HG03139 (cell line): ENCODE measurements around the gene GRB10.
"Not testable (repeated sequence)": the region's sequence is repeated elsewhere in the genome, so short reads cannot be mapped to it uniquely, and the experiment has no call there.

Source experiments
- ATAC-seq: cut with Tn5 transposase; IDR thresholded peaks from one replicate; pipeline ENCODE4 v1.9.1; 2021; ENCODE audit not compliant: unreplicated experiment

Gene GRB10

DNA sequence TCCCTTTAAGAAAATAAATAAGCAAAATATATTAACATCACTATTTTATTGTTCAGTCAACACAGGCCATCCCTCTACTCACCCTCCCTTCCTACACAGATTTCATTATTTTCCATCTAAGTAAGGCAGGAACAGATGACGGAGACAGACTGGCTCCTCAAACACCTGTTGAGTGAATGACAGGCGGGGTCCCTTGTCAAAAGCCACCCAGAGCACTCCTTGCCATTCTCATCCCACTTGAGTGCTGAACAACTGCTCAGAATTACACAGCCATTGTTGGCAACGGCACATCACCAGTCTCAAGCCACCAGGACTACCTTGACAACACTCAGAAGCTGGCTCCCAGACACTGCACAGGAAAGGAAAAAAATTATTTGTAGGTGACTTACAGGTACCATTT is 3.3 kb downstream of the GRB10 start:
- ATAC-seq, result no peak

- ATAC-seq, result no peak
Measured at GRCh38 chr7:50778189-50778588, 4.5 kb downstream of the GRB10 start.

DNA sequence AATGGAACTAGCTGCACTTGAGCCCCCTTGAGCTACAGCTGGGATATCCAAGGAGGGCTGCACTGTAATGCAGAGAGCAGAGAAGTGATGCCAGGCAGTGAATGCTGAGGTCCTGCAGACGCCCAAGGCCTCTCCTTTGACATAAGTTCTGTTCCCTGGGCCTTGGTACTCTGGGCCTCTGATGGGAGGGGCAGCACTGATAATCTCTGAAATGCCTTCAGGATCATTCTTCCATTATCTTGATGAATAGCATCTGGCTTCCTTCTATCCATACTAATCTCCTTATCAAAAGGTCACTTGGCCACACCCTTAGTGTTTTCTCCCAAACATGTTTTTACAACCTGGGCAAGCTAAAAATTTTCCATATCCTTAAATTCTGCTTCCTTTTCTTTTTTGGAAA is 6.9 kb downstream of the GRB10 start:
- no peak for ATAC-seq

DNA sequence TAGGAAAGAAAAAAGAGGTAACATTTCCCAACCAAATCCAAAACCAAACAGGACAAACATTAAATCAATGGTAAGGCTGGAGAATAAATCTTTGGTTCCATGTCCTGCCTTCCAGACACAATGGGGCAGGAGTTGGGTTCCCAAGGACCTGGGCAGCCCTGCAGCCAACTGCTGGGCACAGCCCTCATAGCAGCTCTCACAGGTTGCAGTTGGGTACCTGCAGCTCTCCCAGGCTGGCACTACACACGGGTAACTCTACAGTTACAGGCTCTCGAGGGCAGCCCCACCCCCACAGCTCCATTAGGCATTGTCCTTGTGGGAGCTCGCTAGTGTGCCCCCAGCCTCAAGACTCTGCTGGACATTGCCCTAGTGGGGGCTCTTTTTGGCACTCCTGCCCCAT is 7.5 kb downstream of the GRB10 start:
- no peak for ATAC-seq

DNA sequence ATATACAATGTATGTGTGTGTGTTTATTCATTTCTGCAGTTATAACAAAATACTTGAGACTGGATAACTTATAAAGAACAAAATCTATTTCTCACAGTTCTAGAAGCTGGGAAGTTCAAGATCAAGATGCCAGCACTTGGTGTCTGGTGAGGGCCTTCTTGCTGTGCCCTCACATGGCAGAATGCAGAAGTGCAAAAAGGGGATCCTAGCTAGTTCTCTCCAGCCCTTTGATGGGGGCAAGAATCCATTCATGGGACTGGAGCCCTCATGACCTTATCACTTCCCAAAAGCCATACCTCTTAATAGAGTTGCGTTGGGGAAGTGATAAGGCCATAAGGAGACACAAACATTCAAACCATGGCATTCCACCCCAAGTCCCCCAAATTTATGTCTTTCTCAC is 8.4 kb downstream of the GRB10 start:
- no peak for ATAC-seq

DNA sequence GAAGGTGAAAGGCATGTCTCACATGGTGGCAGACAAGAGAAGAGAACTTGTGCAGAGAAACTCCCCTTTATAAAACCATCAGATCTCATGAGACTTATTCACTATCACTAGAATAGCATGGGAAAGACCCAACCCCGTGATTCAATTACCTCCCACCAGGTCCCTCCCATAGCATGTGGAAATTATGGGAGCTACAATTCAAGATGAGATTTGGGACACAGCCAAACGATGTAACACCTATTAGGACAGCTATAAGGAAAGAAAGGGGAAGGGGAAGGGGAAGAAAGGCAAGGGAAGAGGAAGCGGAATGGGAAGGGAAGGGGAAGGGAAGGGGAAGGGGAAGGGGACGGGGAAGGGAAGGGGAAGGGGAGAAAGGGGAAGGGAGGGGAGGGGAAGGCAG is 9.6 kb downstream of the GRB10 start:
- ATAC-seq, result not testable (repeated sequence)

DNA sequence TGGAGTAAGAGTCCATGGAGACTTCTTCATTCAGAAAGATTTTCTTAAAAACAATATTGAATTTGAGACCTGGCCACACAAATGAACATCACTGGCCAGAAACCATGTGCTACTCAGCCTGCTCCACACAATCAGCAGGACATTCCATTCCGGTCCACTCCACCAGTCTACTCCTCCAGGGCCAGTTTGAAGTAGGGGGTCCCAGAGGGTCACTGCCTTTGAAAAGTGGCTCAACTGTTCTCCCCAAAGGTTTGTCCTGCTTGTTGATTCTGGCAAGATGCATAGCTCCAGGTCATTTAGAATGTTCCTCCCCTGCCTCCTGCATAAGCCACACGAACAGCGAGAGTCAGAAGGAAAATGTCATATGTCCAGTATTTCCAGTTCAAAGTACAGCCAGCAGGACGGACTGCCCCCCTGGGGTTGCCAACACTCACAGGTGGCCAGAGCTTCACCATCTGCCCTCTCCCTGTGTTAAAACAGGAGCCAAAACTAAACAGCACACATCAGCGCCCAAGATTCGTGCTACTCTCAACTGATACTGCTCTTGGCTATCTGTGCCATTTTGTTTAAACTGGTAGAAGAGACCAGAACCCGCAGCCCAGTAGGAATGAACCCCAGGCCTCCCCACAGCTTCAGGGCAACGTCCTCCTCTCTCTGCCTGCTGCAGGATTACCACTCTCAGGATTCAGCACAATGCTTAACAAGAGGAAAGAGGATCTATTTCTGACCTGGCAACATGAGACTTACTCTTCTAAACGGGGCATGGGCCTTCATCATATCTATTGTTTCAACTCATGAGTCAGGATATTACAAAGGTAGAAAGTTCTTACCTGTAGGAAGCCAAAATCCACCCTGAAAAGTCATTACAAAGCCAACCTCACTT is 11.3 kb downstream of the GRB10 start:
- no peak for ATAC-seq

GRCh38 chr7:50768485-50769474 is 13.9 kb downstream of the GRB10 start:
- ATAC-seq, result no peak

GRCh38 chr7:50766849-50767207 is 15.9 kb downstream of the GRB10 start:
- no peak for ATAC-seq

GRCh38 chr7:50766106-50766848 is 16.4 kb downstream of the GRB10 start:
- ATAC-seq, result no peak

DNA sequence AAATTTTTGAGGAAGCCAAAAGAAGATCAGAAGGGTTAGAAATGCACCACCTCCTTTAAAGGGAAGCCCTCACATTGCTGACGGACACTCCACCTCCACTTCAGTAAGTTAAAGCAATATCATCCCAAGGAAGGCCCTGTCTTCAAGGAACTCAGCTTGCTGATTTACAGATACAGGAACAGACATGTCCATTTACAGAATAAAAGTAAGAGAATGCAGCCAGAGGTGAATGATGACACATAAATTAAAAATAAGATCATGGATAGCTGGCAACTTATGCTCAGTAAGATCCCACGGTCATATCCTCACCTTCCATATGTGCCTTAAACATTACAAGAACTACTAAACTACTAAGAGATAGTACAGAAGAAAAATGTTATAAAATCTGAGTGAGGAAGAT is 20.4 kb downstream of the GRB10 start:
- no peak for ATAC-seq

GRCh38 chr7:50761713-50762112 is 21.0 kb downstream of the GRB10 start:
- ATAC-seq, result no peak

DNA sequence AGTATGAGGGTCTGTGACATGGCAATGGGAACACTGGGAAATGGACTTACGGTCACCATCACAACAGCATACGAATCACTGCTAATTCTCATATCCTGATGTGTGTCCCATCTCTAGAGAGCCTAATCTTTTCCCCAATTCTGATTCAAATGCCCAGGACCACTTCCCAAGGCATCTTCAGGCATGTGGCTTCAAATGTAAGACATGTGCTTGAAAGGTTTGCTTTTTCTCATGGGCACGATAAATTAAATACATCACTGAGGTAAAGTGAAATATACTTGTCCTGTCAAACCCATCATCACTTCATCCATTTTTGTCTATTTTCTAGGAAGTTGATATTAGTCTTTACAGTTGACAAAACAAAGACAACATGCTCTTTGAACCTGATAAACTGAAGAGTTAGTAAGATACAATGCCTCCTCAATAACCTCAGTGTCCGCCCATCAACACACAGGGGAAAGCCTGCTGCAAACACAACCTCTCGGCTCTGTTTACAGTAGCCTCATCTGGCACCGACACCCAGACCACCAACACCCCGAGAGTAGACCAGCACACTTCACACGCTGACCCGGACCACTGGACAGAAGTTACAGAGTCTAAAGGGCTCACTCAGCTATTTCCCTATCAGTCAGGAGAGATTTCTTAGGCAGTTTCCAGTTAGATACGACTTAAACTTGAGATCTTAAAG is 24.8 kb downstream of the GRB10 start:
- ATAC-seq, result no peak

- ATAC-seq, result no peak
Measured at GRCh38 chr7:50756180-50756579, 26.5 kb downstream of the GRB10 start.

- ATAC-seq, result no peak
Measured at GRCh38 chr7:50754684-50755083, 28.0 kb downstream of the GRB10 start.

DNA sequence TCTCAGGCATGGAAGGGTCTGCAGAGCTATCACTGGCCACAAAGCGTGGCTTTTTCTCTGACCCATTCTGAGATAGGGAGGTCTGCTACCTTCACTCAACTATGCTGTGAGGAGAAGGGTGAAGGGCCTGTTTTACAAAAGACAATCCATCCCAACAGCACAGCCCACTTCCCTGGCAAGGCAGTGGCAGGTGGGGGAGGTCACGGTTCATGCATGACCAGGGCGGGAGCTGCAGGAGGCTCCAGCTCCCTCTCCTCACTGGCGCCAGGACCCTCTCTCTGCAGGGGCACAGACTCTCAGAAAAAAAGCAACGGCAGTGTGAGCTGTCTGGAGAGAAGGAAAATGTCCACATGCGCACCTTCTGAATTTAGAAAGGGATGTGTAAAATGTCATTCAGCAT is 28.5 kb downstream of the GRB10 start:
- ATAC-seq, result no peak

GRCh38 chr7:50752422-50752821 is 30.3 kb downstream of the GRB10 start:
- ATAC-seq, result no peak

DNA sequence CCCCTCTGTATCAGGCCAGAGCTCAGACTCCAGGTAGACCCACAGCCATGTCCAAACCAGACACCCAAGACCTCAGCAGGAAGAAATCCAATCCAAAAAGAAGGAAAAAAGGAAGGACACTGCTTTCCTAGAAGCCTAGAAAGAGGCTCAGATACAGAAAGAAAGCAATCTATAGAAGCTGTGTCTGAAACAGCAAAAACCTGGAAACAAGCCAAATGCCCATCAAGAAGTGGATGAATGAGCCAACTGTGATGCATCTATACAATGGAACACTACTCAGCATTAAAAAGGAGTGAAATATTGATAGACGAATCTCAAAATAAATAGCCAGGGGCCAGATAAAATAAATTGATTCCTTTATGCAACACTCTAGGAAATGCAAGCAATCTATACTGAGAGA is 31.6 kb downstream of the GRB10 start:
- no peak for ATAC-seq

DNA sequence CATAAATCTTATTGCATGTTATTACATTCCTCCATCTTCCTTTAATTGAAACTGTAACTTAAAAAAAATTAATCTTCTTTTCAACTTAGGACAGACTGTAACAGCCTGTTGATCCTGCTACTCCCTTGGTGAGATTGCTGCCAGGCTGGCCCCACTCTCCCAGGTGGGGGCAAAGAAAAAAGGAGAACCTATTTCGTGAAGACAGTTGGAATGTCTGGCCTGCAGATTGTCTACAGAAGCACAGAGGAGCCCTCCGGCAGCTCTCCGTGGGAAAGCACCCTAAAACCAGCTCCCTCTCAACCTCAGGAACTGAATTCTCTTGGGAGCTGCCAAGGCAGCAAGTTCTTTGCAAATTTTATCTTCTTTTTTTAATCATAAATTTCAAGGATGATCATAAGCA is 32.8 kb downstream of the GRB10 start:
- no peak for ATAC-seq

GRCh38 chr7:50748472-50748871 is 34.2 kb downstream of the GRB10 start:
- ATAC-seq, result no peak

DNA sequence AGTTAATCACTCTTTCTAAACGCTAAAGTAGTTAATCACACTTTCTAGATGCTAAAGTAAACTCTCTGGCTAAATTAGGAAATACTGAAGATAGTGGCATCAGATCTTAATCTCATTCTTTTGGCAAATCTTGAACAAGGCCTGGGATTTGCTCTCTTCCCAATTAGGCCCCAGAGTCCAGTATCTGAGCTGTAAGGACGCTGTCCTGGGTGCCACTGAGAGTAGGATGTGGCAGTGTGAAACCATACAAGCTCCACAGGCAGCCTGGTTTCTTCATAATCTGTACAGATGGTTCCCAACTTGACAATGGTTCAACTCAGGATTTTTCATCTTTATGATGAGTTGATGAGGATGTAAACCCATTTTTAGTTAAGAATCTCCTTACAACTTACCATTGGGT is 36.9 kb downstream of the GRB10 start:
- no peak for ATAC-seq
